ENCODE measurements around the gene INS.

INS gene

DNA sequence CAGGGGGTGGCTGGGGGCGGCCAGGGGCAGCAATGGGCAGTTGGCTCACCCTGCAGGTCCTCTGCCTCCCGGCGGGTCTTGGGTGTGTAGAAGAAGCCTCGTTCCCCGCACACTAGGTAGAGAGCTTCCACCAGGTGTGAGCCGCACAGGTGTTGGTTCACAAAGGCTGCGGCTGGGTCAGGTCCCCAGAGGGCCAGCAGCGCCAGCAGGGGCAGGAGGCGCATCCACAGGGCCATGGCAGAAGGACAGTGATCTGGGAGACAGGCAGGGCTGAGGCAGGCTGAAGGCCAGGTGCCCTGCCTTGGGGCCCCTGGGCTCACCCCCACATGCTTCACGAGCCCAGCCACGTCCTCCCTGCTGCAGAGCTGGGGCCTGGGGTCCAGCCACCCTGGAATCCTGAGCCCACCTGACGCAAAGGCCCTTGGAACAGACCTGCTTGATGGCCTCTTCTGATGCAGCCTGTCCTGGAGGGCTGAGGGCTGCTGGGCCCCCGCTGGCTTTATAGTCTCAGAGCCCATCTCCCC lies at the start of gene INS:
INS (minus strand) TSS at position 474 of the 524 bp plus-strand sequence; CDS start at position 236, 238 bp downstream.
- Histone ChIP-seq H3K4me1 (ENCODE audit: control insufficient read depth in 2 of 2, insufficient read depth in 2 of 2, low read length in 2 of 2) (no peaks in the 10 kb centered on the region), H3K36me3 (ENCODE audit: control insufficient read depth in 2 of 2, insufficient read depth in 2 of 2, low read length in 2 of 2) (no peaks in the 10 kb centered on the region), H3K27ac (ENCODE audit: low read depth in 2 of 2, low read length in 2 of 2) (no peak within 1 kb of the TSS), H3K9me3 (ENCODE audit: control insufficient read depth in 2 of 2, low read length in 2 of 2) (no peaks in the 10 kb centered on the region), H3K4me3 (ENCODE audit: low read length in 2 of 2) (no peak within 1 kb of the TSS), H3K27me3 (ENCODE audit: control insufficient read depth in 2 of 2, insufficient read depth in 2 of 2, low read length in 2 of 2) (no peaks in the 10 kb centered on the region), H3K9ac (ENCODE audit: low read depth in 1 of 2, low read length in 2 of 2) (no peak within 1 kb of the TSS)

DNA sequence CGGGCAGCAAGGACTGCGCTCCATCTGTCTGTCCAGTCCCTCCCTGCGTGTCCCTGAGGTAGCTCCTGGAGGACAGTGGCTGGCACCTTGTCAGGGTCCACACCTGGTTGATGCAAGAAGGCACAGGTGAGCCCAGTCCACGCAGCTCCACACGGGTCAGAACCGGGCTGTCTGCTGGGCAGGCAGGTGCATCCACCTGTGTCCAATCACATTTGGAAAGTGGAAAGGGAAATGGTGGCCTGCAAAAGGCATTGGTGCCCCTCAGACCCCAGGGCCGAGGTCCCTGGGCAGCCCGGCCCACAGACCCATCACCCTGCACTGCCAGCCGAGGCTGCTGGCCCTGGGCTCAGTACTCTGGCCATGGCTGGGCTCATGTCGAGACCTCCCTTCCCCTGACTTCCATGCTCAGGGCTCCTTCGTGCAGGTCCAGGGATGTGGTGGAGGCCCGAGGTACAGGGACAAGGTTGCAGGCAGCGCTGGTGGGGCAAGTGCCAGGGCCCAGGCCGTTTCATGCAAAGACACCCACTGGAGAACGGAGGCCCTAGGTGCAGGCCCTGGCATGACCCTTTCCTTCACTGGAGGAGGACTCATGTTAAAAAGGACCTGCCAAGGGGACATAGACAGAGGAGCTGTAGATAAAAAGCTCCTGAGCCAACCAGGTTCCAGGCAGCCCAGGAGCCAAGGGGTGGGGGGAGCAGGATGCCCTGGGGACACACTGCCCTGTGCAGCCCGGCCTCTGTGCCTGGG lies 49.5 kb upstream of the INS start:
- peak overlapping the region in 1 of 2 donors; percentile 52 for H3K27ac ChIP-seq (ENCODE audit: low read depth in 2 of 2, low read length in 2 of 2)
- peaks cover 0 to 3% of the 10 kb centered on the region in 2 donors for H3K27me3 ChIP-seq (ENCODE audit: control insufficient read depth in 2 of 2, insufficient read depth in 2 of 2, low read length in 2 of 2)
- peaks cover 4 to 17% of the 10 kb centered on the region in 2 donors for H3K4me1 ChIP-seq (ENCODE audit: control insufficient read depth in 2 of 2, insufficient read depth in 2 of 2, low read length in 2 of 2)
- H3K36me3 ChIP-seq (ENCODE audit: control insufficient read depth in 2 of 2, insufficient read depth in 2 of 2, low read length in 2 of 2): no peaks in the 10 kb centered on the region
- no peaks in the 10 kb centered on the region for H3K9me3 ChIP-seq (ENCODE audit: control insufficient read depth in 2 of 2, low read length in 2 of 2)
- H3K9ac ChIP-seq (ENCODE audit: low read depth in 1 of 2, low read length in 2 of 2): peak overlapping the region in 1 of 2 donors; percentile 6
- H3K4me3 ChIP-seq (ENCODE audit: low read length in 2 of 2): no peak overlapping the region

DNA sequence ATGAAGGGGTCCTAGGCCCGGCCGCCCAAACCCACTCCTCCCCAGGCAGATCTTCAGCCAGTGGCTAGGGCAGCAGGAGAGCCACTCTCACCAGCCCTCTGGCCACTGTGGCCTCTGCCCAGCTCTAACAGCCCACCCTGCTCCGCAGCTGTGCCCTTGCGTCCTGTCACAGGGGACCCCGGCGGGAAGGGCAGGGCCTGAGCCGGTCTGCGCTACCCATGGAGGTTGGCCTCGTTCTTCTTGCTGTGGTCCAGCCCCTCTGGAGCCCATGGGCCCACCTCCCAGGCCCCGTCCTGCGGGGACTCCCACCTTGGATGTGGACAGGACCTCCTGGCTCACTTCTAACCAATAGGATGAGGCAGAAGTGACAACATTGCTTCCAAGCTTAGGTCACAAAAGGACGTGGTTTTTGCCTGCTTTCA lies 48.9 kb upstream of the INS start:
- Histone ChIP-seq H3K36me3 (ENCODE audit: control insufficient read depth in 2 of 2, insufficient read depth in 2 of 2, low read length in 2 of 2) (no peaks in the 10 kb centered on the region), H3K9ac (ENCODE audit: low read depth in 1 of 2, low read length in 2 of 2) (no peak overlapping the region), H3K4me3 (ENCODE audit: low read length in 2 of 2) (no peak overlapping the region), H3K27ac (ENCODE audit: low read depth in 2 of 2, low read length in 2 of 2) (no peak overlapping the region), H3K9me3 (ENCODE audit: control insufficient read depth in 2 of 2, low read length in 2 of 2) (no peaks in the 10 kb centered on the region), H3K4me1 (ENCODE audit: control insufficient read depth in 2 of 2, insufficient read depth in 2 of 2, low read length in 2 of 2) (peaks cover 4 to 17% of the 10 kb centered on the region in 2 donors), H3K27me3 (ENCODE audit: control insufficient read depth in 2 of 2, insufficient read depth in 2 of 2, low read length in 2 of 2) (peaks cover 0 to 3% of the 10 kb centered on the region in 2 donors)

DNA sequence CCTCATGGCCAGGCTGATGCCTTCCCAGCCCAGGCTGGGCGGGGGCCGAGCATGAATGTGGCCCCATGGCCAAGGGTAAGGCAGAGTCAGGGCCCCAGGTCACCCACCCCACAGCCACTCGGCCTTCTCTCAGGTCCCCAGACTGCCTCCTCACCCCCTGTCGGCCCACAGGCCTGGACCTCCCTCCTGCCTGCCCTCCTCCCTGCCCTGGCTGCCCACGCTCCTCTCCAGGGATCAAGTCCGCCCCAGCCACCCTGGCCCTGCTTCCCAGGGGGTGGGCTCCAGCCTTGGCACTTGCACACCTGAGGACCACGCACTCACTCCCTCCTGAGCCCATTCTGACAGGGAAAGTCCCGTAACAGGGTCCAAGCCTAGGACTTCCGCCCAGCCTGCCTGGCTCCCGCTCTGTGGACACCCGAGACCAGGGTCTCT lies 48.4 kb upstream of the INS start:
- Histone ChIP-seq H3K4me3 (ENCODE audit: low read length in 2 of 2) (no peak overlapping the region), H3K27me3 (ENCODE audit: control insufficient read depth in 2 of 2, insufficient read depth in 2 of 2, low read length in 2 of 2) (peaks cover 0 to 3% of the 10 kb centered on the region in 2 donors), H3K4me1 (ENCODE audit: control insufficient read depth in 2 of 2, insufficient read depth in 2 of 2, low read length in 2 of 2) (peaks cover 4 to 17% of the 10 kb centered on the region in 2 donors), H3K27ac (ENCODE audit: low read depth in 2 of 2, low read length in 2 of 2) (no peak overlapping the region), H3K9ac (ENCODE audit: low read depth in 1 of 2, low read length in 2 of 2) (no peak overlapping the region), H3K9me3 (ENCODE audit: control insufficient read depth in 2 of 2, low read length in 2 of 2) (no peaks in the 10 kb centered on the region), H3K36me3 (ENCODE audit: control insufficient read depth in 2 of 2, insufficient read depth in 2 of 2, low read length in 2 of 2) (no peaks in the 10 kb centered on the region)

DNA sequence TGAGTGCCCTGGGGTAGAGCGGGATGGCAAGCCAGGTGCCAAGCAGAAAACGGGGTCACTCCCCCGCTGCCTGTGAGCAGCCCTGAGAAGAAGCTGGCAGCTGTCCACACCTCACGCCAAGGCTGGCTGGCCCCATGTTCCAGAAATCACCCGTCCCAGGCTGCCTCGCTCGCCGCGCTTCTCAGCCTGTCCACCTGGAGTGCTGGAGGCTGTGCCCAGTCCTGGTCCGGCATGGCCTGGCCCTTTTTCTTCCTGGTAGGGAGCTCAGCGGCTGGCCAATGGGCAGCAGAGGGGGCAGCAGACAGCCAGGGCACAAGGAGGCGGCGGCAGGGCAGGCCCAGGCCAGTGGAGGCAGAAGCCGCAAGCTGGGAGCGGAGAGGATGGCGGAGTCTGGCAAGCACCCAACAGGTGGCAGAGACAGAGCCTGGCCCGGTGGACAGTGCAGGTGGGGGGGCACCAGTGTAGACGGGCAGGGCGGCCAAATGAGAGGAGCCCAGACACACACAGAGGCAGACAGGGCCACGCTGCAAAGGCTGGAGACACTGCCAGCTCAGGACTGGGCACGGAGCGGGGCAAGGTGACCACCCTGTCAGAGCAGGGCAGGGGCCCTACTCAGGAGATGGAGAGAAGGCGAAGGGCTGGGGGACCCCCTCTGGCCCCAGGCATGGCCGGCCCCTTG lies 47.8 kb upstream of the INS start:
- H3K27me3 ChIP-seq (ENCODE audit: control insufficient read depth in 2 of 2, insufficient read depth in 2 of 2, low read length in 2 of 2): peaks cover 0 to 3% of the 10 kb centered on the region in 2 donors

DNA sequence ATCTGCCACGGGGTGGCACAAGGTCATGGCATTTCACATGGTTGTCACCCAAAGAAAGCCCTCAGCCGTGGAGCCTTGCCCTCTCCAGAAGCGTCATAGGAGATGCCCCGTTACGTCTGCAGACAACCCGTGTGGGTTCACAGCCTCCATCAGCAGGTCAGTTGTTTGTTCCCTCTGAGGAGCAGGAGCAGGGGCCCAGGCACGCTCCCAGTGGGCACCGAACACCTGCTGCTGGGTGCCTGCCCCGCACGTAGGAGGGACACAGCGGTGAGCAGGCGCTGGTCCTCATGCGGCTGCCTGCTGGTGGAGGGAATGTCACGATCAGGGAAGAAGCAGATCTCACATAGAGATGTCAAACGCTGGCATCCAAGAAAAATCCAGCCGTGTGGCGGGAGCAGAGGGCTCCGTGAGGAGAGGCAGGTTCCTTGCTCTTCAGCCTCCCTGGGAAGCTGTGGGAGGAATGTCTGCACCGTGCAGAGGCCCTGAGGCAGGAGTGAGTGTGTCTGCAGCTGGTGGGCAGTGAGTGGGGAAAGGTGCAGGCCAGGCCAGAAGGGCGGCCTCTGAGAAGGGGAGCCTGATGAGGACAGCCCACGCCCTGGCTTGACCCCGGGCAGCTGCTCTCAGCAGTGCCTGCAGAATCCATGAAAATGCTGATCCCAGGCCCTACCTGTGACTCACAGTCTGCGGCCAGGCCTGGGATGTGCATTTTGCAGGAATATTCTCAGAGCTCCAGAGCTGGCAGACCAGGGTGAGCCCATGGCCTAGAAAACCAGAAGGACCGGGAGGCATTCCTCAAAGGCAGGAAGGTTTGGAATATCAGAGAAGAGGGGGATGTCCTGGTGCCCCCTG lies 47.0 kb upstream of the INS start:
- Histone ChIP-seq H3K4me3 (ENCODE audit: low read length in 2 of 2) (no peak overlapping the region), H3K9me3 (ENCODE audit: control insufficient read depth in 2 of 2, low read length in 2 of 2) (no peaks in the 10 kb centered on the region), H3K27ac (ENCODE audit: low read depth in 2 of 2, low read length in 2 of 2) (no peak overlapping the region), H3K4me1 (ENCODE audit: control insufficient read depth in 2 of 2, insufficient read depth in 2 of 2, low read length in 2 of 2) (peaks cover 8 to 21% of the 10 kb centered on the region in 2 donors), H3K36me3 (ENCODE audit: control insufficient read depth in 2 of 2, insufficient read depth in 2 of 2, low read length in 2 of 2) (no peaks in the 10 kb centered on the region), H3K27me3 (ENCODE audit: control insufficient read depth in 2 of 2, insufficient read depth in 2 of 2, low read length in 2 of 2) (peaks cover 0 to 3% of the 10 kb centered on the region in 2 donors), H3K9ac (ENCODE audit: low read depth in 1 of 2, low read length in 2 of 2) (no peak overlapping the region)

More for the DNA sequence above, 47.8 kb upstream of the INS start:
- no peak overlapping the region for H3K4me3 ChIP-seq (ENCODE audit: low read length in 2 of 2)
- H3K9ac ChIP-seq (ENCODE audit: low read depth in 1 of 2, low read length in 2 of 2): no peak overlapping the region
- H3K27ac ChIP-seq (ENCODE audit: low read depth in 2 of 2, low read length in 2 of 2): no peak overlapping the region
- no peaks in the 10 kb centered on the region for H3K9me3 ChIP-seq (ENCODE audit: control insufficient read depth in 2 of 2, low read length in 2 of 2)
- H3K36me3 ChIP-seq (ENCODE audit: control insufficient read depth in 2 of 2, insufficient read depth in 2 of 2, low read length in 2 of 2): no peaks in the 10 kb centered on the region
- peaks cover 4 to 19% of the 10 kb centered on the region in 2 donors for H3K4me1 ChIP-seq (ENCODE audit: control insufficient read depth in 2 of 2, insufficient read depth in 2 of 2, low read length in 2 of 2)

DNA sequence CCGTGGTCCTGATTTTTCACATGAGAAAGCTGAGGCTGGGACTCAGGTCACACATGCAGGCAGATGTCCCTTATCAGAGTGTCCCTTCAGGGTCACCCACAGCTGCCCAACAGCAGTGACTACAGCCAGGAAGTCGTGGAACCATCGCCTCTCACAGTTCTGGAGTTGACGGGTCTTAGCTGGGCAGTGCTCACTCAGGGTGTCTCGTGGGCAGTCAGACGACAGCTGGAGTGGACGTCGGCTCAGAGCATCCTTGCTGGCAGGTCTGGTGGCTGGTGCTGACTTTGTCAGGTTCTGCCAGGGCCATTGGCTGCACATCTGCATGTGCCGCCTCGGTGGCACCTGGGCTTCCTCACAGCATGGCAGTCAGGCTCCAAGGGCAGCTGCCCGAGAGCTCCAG lies 46.2 kb upstream of the INS start:
- Histone ChIP-seq H3K27ac (ENCODE audit: low read depth in 2 of 2, low read length in 2 of 2) (no peak overlapping the region), H3K9ac (ENCODE audit: low read depth in 1 of 2, low read length in 2 of 2) (no peak overlapping the region), H3K9me3 (ENCODE audit: control insufficient read depth in 2 of 2, low read length in 2 of 2) (no peaks in the 10 kb centered on the region), H3K4me3 (ENCODE audit: low read length in 2 of 2) (no peak overlapping the region), H3K36me3 (ENCODE audit: control insufficient read depth in 2 of 2, insufficient read depth in 2 of 2, low read length in 2 of 2) (no peaks in the 10 kb centered on the region), H3K27me3 (ENCODE audit: control insufficient read depth in 2 of 2, insufficient read depth in 2 of 2, low read length in 2 of 2) (peaks cover 0 to 3% of the 10 kb centered on the region in 2 donors), H3K4me1 (ENCODE audit: control insufficient read depth in 2 of 2, insufficient read depth in 2 of 2, low read length in 2 of 2) (peaks cover 8 to 26% of the 10 kb centered on the region in 2 donors)

DNA sequence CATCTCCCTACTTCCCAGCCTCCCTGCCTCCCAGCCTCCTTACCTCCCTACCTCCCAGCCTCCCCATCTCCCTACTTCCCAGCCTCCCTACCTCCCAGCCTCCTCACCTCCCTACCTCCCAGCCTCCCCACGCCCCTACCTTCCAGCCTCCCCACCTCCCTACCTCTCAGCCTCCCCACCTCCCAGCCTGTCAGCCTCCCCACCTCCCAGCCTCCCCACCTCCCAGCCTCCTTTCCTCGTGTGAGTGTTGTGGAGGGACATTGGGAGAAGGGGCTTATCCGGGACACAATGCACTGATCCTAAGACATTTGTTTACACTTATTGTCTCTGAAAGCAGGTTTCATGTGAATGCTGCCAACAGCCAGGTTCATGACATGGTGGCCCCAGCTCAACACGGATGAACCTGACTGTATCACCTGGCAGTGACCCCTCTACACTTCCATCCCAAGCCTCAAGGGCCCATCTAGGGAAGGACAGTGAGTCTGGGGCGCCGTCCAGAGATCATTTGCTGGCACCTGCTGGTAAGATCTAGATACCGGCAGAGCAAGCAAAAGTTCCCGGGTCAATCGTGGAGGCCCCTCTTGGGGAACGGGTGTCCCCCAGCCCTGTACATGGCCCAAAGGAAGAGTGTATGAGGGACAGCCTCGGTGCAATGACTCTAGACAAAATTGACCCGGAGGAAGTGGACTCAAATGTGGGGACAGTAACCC lies 45.1 kb upstream of the INS start:
- H3K27me3 ChIP-seq (ENCODE audit: control insufficient read depth in 2 of 2, insufficient read depth in 2 of 2, low read length in 2 of 2): peaks cover 0 to 3% of the 10 kb centered on the region in 2 donors
- no peak overlapping the region for H3K4me3 ChIP-seq (ENCODE audit: low read length in 2 of 2)
- H3K9ac ChIP-seq (ENCODE audit: low read depth in 1 of 2, low read length in 2 of 2): no peak overlapping the region
- H3K27ac ChIP-seq (ENCODE audit: low read depth in 2 of 2, low read length in 2 of 2): no peak overlapping the region
- no peaks in the 10 kb centered on the region for H3K36me3 ChIP-seq (ENCODE audit: control insufficient read depth in 2 of 2, insufficient read depth in 2 of 2, low read length in 2 of 2)
- no peaks in the 10 kb centered on the region for H3K9me3 ChIP-seq (ENCODE audit: control insufficient read depth in 2 of 2, low read length in 2 of 2)
- H3K4me1 ChIP-seq (ENCODE audit: control insufficient read depth in 2 of 2, insufficient read depth in 2 of 2, low read length in 2 of 2): peaks cover 9 to 23% of the 10 kb centered on the region in 2 donors

DNA sequence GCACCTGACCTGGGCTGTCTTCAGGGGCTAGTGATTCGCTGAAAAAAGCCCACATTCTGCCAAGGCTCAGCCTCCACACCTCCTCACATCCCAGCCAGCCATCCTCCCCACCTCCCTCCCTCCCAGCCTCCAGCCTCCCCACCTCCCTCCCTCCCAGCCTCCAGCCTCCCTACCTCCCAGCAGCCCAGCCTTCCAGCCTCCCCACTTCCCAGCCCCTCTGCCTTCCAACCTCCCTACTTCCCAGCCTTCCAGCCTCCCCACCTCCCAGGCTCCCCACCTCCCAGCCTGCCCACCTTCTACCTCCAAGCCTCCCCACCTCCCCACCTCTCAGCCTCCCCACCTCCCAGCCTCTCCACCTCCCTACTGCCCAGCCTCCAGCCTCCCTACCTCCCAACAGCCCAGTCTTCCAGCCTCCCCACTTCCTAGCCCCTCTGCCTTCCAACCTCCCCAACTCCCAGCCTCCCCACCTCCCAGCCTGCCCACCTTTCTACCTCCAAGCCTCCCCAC lies 44.3 kb upstream of the INS start:
- Histone ChIP-seq H3K4me3 (ENCODE audit: low read length in 2 of 2) (no peak overlapping the region), H3K9ac (ENCODE audit: low read depth in 1 of 2, low read length in 2 of 2) (no peak overlapping the region), H3K9me3 (ENCODE audit: control insufficient read depth in 2 of 2, low read length in 2 of 2) (no peaks in the 10 kb centered on the region), H3K4me1 (ENCODE audit: control insufficient read depth in 2 of 2, insufficient read depth in 2 of 2, low read length in 2 of 2) (peaks cover 9 to 19% of the 10 kb centered on the region in 2 donors), H3K36me3 (ENCODE audit: control insufficient read depth in 2 of 2, insufficient read depth in 2 of 2, low read length in 2 of 2) (no peaks in the 10 kb centered on the region), H3K27ac (ENCODE audit: low read depth in 2 of 2, low read length in 2 of 2) (no peak overlapping the region), H3K27me3 (ENCODE audit: control insufficient read depth in 2 of 2, insufficient read depth in 2 of 2, low read length in 2 of 2) (peaks cover 0 to 3% of the 10 kb centered on the region in 2 donors)

Data from mucosa of rectum (tissue), 2 donors.